ENCODE data around the gene FGGY. TPM values are rescaled to one million over a fixed set of nuclear protein-coding genes. Genes with fewer than 3 reads are reported as not detected.

The FGGY gene
- total RNA-seq, 2 experiments from 2014 or later: 11.9 to 13.6 TPM

GRCh38 chr1:59560807-59561450, 264.0 kb downstream of the FGGY start:
- H3K9me3 Mint-ChIP-seq: peaks cover 13% of the 10 kb centered on the region
- peaks cover 26% of the 10 kb centered on the region for H3K36me3 Mint-ChIP-seq (ENCODE audit: low read depth)
- ChIA-PET POLR2A (interaction anchor here (1.2 kb wide), 1 partner anchor 11 kb away, joined by 3 read pairs; no protein-coding TSS in a partner anchor), CTCF (interaction anchor here (1.3 kb wide), 1 partner anchor 21 kb away, joined by 3 read pairs; no protein-coding TSS in a partner anchor)
- intact Hi-C loops (cut with micrococcal nuclease): no loop called here
- H3K27ac Mint-ChIP-seq: no peak overlapping the region
- H3K4me3 Mint-ChIP-seq: no peak overlapping the region
- TF ChIP-seq CTCF (IDR thresholded peaks at IDR 0.05): no peak
- H3K27me3 Mint-ChIP-seq: no peaks in the 10 kb centered on the region
- peaks cover 5% of the 10 kb centered on the region for H3K4me1 Mint-ChIP-seq (ENCODE audit: low read depth)
- DNase-seq (peak; percentile 17), ATAC-seq (no peak)

GRCh38 chr1:59561796-59562195, 264.9 kb downstream of the FGGY start:
- Mint-ChIP-seq H3K9me3 (peaks cover 13% of the 10 kb centered on the region), H3K27ac (no peak overlapping the region), H3K4me1 (ENCODE audit: low read depth) (peaks cover 5% of the 10 kb centered on the region), H3K4me3 (no peak overlapping the region), H3K27me3 (no peaks in the 10 kb centered on the region), H3K36me3 (ENCODE audit: low read depth) (peaks cover 20% of the 10 kb centered on the region)
- intact Hi-C loops (cut with micrococcal nuclease): no loop called here
- TF ChIP-seq CTCF (IDR thresholded peaks at IDR 0.05): no peak
- CTCF ChIA-PET: interaction anchor here (1.3 kb wide), 1 partner anchor 20 kb away, joined by 3 read pairs; no protein-coding TSS in a partner anchor
- no peak for ATAC-seq
- POLR2A ChIA-PET: interaction anchor here (1.2 kb wide), 1 partner anchor 10 kb away, joined by 3 read pairs; no protein-coding TSS in a partner anchor
- no peak for DNase-seq

GRCh38 chr1:59564192-59564891, 267.4 kb downstream of the FGGY start:
- H3K27me3 Mint-ChIP-seq: no peaks in the 10 kb centered on the region
- ChIA-PET POLR2A (no interaction called here), CTCF (no interaction called here)
- intact Hi-C loops (cut with micrococcal nuclease): no loop called here
- peaks cover 2% of the 10 kb centered on the region for H3K36me3 Mint-ChIP-seq (ENCODE audit: low read depth)
- no peaks in the 10 kb centered on the region for H3K9me3 Mint-ChIP-seq
- H3K4me1 Mint-ChIP-seq (ENCODE audit: low read depth): peaks cover 5% of the 10 kb centered on the region
- H3K27ac Mint-ChIP-seq: no peak overlapping the region
- no peak for TF ChIP-seq CTCF (IDR thresholded peaks at IDR 0.05)
- no peak overlapping the region for H3K4me3 Mint-ChIP-seq
- ATAC-seq (no peak), DNase-seq (no peak)

GRCh38 chr1:59565611-59566410, 268.9 kb downstream of the FGGY start:
- peaks cover 14% of the 10 kb centered on the region for H3K4me1 Mint-ChIP-seq (ENCODE audit: low read depth)
- TF ChIP-seq CTCF (IDR thresholded peaks at IDR 0.05): no peak
- ATAC-seq (no peak), DNase-seq (no peak)
- H3K27ac Mint-ChIP-seq: no peak overlapping the region
- H3K27me3 Mint-ChIP-seq: no peaks in the 10 kb centered on the region
- ChIA-PET POLR2A (no interaction called here), CTCF (no interaction called here)
- H3K9me3 Mint-ChIP-seq: no peaks in the 10 kb centered on the region
- no peak overlapping the region for H3K4me3 Mint-ChIP-seq
- no peaks in the 10 kb centered on the region for H3K36me3 Mint-ChIP-seq (ENCODE audit: low read depth)
- intact Hi-C loops (cut with micrococcal nuclease): no loop called here
